ENCODE measurements around the gene ARID5B.

ARID5B gene

DNA sequence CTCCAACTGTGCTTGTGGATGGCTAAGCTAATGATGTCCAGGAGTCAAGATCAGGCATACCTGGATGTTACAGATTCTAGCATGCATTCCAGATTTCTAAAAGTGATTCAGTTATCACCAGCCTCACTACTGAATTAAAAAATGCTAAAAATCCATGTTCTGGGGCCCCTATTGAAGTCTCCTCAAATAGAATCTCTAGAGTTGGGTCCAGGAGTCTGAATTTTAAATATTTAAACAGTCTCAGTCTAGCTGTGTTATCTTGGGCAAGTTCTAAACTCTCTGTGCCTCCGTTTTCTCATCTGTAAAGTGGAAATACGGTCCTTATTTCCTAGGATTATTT, 5.0 kb downstream of the ARID5B start:
- no peak for DNase-seq

DNA sequence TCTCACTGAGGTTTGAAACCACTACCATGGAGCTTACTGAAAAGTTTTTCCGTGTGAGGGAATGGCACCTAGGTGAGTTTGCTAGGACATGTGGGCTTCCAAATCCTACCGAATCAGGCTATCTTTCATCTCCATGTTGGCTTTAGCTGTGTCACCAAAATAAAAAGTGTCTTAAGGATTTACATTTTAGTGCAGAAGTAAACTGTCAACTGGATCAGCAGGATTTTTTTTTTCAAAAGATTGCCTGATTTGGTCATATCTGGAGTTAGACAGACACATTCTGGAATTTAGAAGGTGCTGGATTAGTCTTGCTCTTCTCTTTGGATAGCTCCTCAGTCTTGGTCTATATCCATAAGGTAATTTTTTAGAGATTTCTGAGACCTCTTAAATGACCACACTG, 5.5 kb downstream of the ARID5B start:
- DNase-seq, result no peak

DNA sequence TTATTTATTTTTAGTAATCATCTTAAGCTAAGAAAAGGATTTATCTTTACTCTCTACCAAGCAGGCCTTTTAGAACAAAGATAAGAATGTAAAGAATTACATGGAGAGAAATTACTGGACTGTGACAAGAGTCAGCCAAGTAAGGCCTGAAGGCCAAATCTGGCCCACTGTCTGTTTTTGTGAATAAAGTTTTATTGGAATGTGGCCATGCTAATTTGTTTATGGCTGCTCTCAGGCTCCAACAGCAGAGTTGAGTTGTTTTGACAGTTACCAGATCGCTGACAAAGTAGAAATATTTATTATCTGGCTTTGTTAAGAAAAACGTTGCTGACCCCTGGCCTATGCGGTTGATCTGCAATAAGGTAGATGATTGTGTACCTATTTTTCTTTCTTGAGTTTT, 6.1 kb downstream of the ARID5B start:
- DNase-seq, result no peak

DNA sequence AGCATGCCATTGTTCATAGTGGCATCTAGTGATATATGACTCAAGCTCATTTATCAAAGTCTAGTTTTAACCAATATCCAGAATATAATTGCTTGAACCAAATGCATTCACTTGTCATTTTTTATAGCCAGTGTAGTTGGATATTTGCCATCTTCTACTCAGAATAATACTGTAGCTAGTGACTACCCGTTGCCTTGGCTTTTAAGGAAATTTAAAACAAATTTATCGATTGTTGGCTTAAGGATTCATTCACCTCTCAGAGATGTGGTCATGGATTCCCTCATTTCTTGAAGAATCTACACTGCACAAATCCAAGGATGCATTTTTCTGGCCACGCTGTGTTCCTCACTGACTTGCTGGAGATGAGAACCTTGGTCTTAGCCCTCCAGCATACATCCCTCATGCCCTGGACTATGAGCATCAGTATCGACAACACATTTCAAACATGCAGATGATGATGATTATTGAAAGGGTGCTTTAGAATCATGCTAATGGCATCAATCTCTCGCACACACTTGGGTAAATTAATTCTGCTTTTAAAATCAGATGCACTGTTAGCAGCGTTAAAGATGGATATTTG, 8.8 kb downstream of the ARID5B start:
- DNase-seq, result no peak

DNA sequence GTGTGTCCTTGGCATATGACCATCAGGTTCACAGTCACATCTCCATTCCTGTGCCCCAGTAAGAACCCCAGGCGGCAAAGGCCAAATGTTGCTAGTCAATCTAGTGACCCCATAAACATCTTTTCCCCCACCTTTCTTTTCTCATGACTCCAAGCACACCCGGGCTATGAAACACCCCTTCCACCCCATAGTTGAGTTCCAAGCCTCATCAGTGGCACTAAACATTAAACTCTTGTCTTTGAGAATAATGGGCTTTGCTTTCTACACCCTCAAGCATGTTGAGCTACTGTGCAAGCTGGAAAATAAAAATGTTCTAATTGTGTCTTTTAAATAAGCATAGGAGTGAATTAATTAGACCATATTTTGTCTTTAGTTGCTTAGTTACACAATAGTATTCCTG, 9.4 kb downstream of the ARID5B start:
- DNase-seq, result no peak

DNA sequence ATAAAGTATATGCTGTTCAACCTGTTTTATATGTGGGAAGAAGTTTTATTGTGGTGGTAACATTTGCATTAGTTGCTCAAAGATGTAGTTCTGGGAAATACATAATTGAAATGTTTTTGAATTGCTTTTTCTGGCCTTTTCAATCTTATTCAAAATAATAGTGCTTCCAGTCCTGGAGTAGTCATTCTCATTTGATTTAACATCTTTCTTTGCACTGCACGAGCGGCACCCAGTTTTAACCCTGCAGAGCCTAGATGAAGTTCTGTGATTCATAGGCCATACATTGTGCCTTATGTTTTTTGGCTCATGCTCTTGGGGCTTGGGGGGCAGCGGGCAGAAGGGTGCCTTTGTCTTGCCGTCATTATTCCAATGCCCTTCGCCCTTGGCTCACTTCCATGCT, 9.9 kb downstream of the ARID5B start:
- DNase-seq, result no peak

DNA sequence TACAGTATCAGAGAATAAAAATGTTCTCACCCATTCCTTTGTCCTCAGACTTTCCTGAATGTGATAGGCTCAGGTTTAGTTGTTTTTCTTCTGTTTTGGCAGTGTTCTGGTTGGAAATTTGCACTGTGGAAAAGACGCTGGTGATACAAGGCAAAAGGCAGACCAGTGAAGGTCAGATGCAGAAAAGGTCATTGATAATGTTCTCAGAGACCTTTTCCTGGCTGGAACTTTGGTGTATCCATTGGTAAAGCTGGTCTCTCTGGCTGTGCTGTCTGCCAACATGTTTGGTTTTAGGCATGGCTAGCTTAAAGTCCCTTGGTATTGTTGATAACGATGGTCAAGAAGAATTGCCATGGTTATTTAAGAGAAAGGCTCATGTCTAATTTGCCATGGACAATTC, 11.5 kb downstream of the ARID5B start:
- DNase-seq, result no peak

DNA sequence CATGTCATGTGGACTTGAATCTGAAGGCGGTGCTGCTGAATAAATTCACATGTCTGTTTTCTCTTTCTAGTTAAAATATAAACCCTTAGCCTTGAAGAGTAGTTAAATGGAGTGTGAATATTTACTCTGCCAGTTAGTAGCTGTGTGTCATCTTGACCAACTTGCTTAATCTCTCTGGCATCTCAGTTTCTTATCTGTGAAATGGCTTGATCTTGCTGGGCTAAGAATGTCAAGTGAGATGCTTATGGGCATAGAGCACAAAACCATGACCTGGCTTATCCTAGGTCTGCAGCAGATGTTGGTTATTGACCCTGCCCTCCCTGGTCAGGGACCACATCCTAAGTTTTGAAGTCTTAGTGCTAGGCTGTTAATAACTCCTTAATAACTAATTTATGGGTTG, 16.6 kb downstream of the ARID5B start:
- DNase-seq, result no peak

DNA sequence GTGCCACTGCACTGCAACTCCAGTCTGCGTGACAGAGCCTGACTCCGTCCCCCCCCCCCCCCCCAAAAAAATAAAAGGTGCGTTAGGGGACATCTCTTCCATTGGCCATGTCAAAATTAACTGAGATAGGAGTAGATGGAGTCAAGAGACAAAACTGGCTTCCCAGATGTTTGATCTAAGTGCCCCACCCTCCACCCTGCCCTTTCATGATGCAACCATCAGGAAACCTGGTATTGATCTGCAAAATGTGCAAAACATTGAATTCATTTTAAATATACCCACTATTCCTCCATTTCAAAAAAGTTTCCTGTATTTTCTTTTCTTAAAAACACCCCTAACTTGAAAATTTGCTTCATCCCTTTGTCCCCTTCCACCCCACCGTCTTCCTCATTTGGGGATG, 17.5 kb downstream of the ARID5B start:
- no peak for DNase-seq

DNA sequence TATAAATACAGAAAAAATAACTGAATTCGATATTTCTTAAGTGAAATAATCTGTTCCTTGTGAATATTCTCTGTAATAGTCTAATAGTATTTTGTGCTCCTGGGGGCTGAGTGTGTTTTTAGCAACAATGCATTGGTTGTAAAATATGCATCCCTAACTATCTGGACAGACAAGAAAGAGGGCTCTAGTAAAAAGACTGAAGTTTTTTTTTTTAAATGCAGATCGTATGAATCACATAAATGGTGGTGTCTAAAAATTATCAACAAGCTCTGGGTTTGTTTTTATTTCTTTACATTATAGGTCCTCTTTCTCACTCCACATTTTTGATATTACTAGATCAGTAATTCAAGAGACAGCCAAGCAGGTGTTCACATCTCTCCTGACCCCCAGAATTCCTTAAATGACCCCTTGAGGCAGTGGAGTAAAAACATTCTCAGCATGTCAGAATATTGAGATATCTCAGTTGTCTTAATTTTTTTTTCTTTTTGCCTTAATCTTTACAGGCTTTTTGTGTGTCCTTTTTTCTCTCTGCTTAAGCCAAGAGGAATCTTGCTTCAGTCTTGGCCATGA, 18.2 kb downstream of the ARID5B start:
- no peak for DNase-seq

DNA sequence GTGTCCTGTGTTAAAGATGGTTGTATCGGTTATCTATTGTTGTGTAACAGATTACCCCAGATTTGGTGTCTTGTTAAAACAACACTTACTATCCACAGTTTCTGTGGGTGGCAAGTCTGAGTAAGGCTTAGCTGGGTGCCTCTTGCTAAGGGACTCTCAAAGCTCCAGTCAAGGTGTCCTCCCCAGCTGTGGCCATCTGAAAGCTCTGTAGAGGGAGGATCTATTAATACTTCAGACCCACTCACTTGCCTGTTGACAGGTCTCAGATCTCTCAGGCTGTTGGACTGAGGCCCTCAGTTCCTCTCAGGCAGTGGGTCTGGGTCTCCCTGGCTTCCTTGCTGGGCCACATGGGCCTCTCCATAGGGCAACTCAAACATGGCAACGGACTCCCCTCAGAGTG, 19.6 kb downstream of the ARID5B start:
- no peak for DNase-seq

DNA sequence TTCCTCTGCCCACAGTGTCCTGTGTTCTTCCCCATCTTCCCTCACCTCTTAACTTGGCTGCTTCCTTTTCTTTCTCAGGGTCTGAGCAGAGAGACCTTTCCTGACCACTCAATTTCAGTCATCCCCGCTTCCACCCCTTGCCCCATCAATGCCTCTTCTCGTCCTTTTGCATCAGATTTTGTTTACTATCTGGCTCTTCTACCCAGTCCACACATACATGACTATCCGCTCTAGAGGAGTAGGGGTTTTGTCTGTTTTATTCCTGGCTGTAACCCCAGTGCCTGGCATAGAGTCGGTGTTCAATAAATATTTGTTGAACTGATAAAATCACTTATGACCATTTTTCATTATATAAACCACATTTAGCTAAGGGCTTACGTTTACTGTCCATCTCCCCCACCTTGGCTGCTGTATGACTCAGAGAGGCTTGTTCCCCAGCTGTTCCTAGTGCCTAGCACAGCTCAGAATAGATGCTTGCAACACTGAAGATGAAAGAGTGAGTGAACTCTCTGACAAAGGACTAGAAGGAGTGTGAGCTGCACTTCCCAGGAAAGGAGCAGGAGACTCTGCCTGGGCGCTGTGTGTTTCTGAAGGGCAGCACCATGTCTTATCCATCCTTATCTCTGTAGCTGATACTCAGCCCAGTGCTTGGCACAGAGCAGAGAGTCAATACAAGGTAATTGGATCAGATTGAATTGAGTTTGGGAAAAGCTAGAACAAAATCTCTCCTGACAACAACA, 21.9 kb downstream of the ARID5B start:
- DNase-seq, result no peak

DNA sequence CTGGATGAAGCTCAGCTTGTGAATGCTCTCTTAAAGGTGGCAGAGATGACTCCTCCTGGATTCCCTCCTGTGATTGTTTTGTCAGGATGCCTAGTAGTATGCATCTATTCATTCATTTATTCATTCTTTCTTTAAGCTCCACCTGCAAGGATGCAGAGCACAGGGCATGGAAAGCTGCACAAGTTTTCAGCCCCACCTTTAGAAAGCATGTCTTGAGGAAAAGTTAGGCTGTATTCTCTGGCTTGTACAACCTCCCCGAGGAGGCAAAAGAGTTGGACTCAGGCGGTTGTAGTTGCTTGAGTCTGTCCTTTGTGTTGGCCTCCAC, 22.4 kb downstream of the ARID5B start:
- no peak for DNase-seq

DNA sequence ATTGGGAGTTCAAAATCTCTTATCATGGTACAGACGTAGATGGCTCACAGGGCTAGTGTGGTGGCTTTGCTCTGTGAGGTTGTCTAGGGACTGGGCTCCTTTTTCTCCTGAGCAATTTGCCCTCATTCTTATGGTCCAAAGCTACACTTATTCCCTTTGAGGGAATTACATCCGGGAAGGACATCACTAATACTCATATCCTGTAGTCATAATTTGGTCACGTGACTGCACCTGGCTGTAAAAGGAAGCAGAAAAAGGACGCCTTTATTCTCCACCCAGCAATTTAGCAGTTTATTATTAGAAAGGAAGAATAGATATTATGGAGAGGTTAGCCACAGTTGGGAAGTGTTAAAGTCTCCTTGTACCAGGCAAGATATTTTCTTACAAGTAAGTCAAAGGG, 28.1 kb downstream of the ARID5B start:
- no peak for DNase-seq

DNA sequence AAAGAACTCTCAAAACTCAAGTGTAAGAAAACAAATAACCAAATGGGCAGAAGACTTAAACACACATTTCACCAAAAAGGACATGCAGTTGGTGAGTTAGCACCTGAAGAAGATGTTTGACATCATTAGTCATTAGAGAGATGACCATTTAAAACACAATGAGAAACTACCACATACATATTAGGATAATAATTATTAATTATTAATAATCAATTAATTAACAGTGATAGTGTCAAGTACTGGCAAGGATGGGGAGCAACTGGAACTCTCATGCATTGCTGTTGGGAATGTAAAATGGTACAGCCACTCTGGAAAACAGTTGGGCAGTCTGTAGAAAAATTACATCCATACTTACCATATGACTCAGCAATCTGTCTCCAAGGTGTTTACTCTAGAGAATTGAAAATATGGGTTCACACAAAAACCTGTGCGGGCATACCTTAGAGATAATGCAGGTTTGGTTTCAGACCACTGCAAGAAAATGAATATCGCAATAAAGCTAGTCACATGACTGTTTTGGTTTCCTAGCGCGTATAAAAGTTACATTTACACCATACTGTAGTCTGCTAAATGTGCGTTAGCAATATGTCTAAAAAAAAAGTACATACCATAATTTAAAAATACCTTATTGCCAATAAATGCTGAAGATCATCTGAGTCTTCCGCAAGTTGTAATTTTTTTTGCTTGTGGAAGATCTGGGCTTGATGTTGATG, 30.3 kb downstream of the ARID5B start:
- no peak for DNase-seq

DNA sequence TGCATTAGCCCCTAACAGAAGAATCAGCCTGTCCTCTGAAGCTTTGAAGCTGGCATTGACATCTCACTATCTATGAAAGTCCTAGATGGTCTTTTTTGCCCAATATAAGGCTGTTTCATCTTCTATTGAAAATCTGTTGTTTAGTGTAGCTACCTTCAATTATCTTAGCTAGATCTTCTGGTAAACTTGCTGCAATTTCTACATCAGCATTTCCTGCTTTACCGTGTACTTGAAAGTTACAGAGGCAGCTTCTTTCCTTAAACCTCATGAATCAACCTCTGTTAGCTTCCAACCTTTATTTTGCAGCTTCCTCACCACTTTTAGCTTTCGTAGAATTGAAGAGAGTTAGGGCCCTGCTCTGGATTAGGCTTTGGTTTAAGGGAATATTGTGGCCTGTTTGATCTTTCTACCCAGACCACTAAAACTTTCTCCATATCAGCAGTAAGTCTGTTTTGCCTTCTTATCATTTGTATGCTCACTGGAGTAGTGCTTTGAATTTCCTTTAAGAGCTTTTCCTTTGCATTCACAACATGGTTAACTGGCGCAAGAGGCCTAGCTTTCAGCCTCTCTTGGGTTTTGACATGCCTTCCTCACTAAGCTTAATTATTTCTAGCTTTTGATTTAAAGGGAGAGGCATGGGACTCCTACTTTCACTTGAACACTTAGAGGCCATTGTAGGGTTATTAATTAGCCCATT, 32.5 kb downstream of the ARID5B start:
- no peak for DNase-seq

DNA sequence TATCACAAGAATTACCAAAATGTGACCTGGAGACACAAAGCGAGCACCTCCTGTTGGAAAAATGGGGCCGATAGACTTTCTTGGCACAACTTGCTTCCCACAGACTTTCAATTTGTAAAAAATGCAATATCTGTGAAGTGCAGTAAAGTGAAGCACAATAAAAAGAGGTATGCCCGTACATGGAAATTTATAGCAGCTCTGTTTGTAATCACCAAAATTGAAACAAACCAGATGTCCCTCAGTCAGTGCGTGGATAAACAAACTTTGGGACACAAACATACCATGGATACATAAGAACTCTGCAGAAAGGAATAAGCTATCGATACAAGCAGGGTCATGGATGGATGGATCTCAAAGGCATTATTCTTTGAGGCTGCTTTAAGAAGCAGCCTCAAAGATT, 33.6 kb downstream of the ARID5B start:
- no peak for DNase-seq

DNA sequence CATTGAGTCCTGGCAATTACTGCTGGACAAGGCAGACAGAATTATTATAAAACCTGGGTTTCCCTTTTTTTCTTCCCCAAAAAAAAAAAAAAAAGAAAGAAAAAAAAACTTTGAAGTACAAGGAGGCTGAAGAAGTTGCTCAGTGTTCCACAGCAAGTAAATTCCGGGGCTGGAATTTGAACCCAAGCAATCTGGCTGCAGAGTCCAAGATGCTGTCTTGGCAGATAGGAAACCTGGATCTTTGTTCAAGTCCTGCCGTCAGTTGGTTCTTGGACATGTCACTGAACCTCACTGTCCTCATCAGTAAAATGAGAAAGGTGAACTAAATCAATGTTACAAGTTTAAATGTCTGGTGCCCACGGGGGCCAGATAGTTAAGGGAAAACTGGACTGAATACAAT, 35.3 kb downstream of the ARID5B start:
- DNase-seq, result no peak

DNA sequence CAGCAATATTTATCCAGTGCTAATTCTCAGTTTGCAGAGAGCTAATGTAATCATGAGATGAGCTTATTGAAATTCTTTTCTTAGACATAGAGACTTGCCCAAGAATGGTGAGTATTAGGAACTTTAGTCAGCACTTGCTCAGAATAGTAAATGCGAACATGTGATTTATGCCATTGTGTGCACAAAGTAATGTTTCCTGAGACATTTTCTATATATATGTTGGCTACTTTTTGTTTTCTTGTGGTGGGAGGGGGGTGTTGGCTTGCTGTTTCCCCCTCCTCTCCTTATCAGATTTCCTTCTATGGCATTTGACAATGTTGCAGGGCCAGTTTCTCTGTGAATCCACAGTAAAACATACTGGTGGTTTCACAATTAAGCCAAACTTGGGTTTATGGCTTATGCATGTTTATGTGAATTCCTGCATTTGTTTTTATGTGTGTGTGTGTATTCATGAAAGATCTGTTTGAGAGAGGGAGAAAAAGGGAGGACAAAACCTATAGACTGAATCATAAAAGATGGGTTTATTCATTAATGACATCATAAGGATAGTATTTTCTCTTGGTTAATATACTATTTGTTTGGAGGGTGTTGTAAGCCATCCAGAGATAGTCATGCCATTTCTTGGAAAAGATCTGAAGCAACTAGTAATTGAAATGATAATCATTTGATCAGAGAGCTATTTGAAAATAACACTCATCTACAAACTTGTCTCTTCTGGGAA, 36.3 kb downstream of the ARID5B start:
- no peak for DNase-seq

DNA sequence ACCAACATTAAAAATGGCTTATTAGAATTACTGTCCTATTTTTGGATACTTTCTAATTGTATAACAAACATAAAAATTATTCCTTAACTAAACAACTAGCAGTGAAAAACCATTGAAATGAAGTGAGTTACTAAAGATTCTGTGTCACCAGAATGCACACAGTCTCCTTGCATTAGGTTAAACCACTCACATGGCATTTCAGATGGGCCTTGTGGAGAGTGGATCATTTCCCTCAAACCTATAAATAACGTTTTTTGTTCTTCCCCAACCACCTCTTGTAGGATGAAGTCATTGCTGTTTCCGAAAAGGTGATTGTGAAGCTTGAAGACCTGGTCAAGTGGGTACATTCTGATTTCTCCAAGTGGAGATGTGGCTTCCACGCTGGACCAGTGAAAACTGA, 38.4 kb downstream of the ARID5B start:
- DNase-seq, result no peak

DNA sequence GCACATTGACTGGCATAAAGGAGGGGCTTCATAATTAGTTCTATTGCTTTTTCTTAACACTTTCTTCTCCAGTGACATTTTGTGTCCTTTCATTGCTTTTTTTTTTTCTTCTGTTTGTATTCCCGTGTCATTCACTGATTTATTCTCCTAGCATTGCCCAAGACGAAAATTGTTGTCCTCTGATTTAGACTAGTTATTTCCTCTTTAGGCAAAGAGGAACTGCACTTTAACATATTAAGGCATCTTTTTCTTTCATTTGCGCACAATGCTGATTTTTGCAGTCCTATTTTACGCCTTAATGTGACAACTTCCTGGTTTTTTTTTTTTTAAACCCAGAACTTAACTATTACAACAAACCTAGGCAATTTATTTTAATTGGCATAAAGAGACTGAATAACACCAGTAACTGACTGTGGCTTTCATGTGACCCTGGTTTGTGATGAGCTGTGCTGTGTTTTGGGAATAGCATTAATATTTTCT, 39.7 kb downstream of the ARID5B start:
- no peak for DNase-seq

DNA sequence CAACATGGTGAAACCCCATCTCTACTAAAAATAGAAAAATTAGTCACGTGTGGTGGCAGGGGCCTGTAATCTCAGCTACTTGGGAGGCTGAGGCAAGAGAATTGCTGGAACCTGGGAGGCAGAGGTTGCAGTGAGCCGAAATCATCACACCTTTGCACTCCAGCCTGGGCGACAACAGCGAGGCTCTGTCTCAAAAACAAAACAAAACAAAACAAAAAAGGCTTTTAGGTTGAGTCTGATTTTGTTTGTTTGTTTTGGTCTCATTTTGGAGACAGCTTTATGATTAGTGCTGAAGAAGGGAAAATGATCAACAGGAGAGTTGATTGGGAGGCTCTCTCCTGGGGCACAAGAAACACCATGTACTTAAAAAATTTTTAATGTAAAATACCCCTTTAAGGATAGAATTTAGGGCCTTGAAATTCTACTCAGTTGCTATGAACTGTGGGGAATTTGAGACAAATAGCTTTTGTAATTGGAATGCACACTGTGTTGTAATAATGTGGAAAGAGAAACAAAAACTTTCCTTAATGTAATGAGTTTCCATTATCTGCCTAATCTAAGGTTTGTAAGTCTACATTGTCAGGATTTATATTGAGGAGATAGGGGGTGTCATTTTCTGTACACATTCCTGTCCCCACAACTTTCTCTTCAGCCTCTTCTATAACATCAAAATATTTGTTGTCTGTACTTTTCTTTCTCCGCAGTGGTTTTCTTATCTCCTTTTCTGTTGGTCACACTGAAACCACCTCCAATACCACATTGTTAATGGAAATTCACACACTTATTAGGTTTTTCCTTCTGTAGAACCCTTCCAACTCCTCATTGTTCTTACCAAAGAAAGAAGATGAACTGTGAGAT, 41.3 kb downstream of the ARID5B start:
- DNase-seq, result no peak

Measured in right hindlimb (tissue), 1 donor.